Measurements from ENCODE around the gene DLX3.

DNA sequence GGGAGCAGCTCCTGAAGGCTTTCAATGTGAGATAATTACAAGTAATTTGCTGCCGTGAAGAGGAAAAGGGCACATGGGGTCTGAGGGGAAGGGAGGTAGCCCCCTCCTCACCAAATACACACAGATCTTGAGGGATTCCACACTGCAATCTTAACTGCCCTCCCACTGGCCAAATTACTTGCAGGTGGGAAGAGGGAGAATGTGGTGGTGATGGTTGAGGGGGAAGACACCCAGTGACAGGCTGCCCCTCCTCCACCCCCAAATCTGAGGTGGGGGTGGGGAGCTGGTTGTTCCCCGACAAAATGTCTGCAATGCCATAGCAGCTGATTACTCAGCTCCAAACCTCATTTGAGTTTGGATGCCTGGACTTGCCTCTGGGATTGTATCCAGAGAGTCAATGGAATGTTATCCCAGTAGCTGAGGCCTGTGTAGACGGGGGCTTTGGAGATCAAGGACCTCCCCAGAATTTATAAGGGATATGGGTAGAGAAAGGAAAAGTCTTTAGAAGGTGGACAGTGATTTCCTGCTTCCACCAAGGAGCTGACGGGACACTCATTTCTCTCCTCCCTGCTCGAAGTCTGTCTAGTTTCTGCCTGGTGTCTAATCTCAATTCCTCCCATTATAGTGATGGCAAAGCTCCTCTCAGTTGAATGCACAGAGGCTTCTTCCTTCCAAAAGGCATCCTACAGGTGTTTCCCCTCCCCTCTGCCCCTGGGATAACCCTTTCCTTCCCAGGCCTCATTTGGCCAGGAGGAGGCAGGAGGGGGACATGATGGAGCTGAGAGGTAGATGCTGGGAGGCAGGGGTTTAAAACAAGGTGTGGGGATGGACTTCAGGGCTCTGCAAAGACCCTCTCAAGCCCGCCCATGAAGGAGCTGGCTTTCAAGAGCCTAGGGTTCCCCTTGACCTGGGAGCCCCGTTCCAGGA, 17.3 kb downstream of the DLX3 start:
- TF ChIP-seq, protein P1, sequence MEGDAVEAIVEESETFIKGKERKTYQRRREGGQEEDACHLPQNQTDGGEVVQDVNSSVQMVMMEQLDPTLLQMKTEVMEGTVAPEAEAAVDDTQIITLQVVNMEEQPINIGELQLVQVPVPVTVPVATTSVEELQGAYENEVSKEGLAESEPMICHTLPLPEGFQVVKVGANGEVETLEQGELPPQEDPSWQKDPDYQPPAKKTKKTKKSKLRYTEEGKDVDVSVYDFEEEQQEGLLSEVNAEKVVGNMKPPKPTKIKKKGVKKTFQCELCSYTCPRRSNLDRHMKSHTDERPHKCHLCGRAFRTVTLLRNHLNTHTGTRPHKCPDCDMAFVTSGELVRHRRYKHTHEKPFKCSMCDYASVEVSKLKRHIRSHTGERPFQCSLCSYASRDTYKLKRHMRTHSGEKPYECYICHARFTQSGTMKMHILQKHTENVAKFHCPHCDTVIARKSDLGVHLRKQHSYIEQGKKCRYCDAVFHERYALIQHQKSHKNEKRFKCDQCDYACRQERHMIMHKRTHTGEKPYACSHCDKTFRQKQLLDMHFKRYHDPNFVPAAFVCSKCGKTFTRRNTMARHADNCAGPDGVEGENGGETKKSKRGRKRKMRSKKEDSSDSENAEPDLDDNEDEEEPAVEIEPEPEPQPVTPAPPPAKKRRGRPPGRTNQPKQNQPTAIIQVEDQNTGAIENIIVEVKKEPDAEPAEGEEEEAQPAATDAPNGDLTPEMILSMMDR (IDR thresholded peaks at IDR 0.05), result no peak
- TF ChIP-seq FOXK1 (CRISPR knock-in tag; IDR thresholded peaks at IDR 0.05) (no peak), NFATC4 (CRISPR knock-in tag; IDR thresholded peaks at IDR 0.05) (no peak), RORB (CRISPR knock-in tag; IDR thresholded peaks at IDR 0.05) (no peak), ZNF232 (CRISPR knock-in tag; IDR thresholded peaks at IDR 0.05) (no peak), CBFB (CRISPR knock-in tag; IDR thresholded peaks at IDR 0.05; ENCODE audit: low read depth) (no peak), NFYB (CRISPR knock-in tag; conservative IDR thresholded peaks at IDR 0.05; ENCODE audit: low read depth) (no peak), ESRRA (CRISPR knock-in tag; IDR thresholded peaks at IDR 0.05; ENCODE audit: borderline replicate concordance) (no peak), MAX (CRISPR knock-in tag; IDR thresholded peaks at IDR 0.05) (no peak), ATF6 (CRISPR knock-in tag; IDR thresholded peaks at IDR 0.05) (no peak)
- TF ChIP-seq, protein P2, sequence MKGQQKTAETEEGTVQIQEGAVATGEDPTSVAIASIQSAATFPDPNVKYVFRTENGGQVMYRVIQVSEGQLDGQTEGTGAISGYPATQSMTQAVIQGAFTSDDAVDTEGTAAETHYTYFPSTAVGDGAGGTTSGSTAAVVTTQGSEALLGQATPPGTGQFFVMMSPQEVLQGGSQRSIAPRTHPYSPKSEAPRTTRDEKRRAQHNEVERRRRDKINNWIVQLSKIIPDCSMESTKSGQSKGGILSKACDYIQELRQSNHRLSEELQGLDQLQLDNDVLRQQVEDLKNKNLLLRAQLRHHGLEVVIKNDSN (CRISPR knock-in tag; IDR thresholded peaks at IDR 0.05), result no peak
- TF ChIP-seq, protein P3, sequence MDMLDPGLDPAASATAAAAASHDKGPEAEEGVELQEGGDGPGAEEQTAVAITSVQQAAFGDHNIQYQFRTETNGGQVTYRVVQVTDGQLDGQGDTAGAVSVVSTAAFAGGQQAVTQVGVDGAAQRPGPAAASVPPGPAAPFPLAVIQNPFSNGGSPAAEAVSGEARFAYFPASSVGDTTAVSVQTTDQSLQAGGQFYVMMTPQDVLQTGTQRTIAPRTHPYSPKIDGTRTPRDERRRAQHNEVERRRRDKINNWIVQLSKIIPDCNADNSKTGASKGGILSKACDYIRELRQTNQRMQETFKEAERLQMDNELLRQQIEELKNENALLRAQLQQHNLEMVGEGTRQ (CRISPR knock-in tag; IDR thresholded peaks at IDR 0.05), result no peak

All from WTC11 (cell line).